IMR-90 (cell line): ENCODE measurements around the gene FARP1.

ENCODE experiments used
- CEBPB ChIP-seq: IDR thresholded peaks from 2 replicates; pipeline ENCODE4 v1.6.1; 2012; ENCODE audit warnings: low read depth, low read length, improper control_type of control experiment
- CHD1 ChIP-seq: IDR thresholded peaks from 2 replicates; pipeline ENCODE4 v1.6.1; 2012; ENCODE audit warnings: low read depth, low read length, improper control_type of control experiment
- CTCF ChIP-seq: conservative IDR thresholded peaks from 2 replicates; pipeline ENCODE4 v1.5.1; 2012; ENCODE audit warnings: mild to moderate bottlenecking, low read depth, low read length, improper control_type of control experiment
- FOS ChIP-seq: fragments of 150-350 bp; IDR thresholded peaks from 2 replicates; pipeline ENCODE4 v1.6.1; 2016; ENCODE audit warnings: low read depth, low read length
- MAFK ChIP-seq: IDR thresholded peaks from 2 replicates; pipeline ENCODE4 v1.6.1; 2012; ENCODE audit warnings: low read depth, low read length, improper control_type of control experiment
- MAZ ChIP-seq: IDR thresholded peaks from 2 replicates; pipeline ENCODE4 v1.6.1; 2012; ENCODE audit warnings: low read depth, mild to moderate bottlenecking, low read length, improper control_type of control experiment, moderate library complexity, borderline replicate concordance
- MXI1 ChIP-seq: IDR thresholded peaks from 2 replicates; pipeline ENCODE4 v1.6.1; 2012; ENCODE audit warnings: low read depth, mild to moderate bottlenecking, low read length, moderate library complexity, borderline replicate concordance
- POLR2A ChIP-seq: IDR thresholded peaks from 2 replicates; pipeline ENCODE4 v1.6.1; 2012; ENCODE audit warnings: mild to moderate bottlenecking, low read depth, low read length
- RAD21 ChIP-seq: IDR thresholded peaks from 2 replicates; pipeline ENCODE4 v1.6.1; 2012; ENCODE audit warnings: low read length, improper control_type of control experiment
- RCOR1 ChIP-seq: IDR thresholded peaks from 2 replicates; pipeline ENCODE4 v1.6.1; 2012; ENCODE audit warnings: mild to moderate bottlenecking, low read length, improper control_type of control experiment; ENCODE audit not compliant: insufficient replicate concordance
- RFX5 ChIP-seq: IDR thresholded peaks from 2 replicates; pipeline ENCODE4 v1.8.0; 2012; ENCODE audit warnings: low read depth, mild to moderate bottlenecking, low read length, moderate library complexity
- SMC3 ChIP-seq: fragments of 150-350 bp; IDR thresholded peaks from 2 replicates; pipeline ENCODE4 v1.6.1; 2016; ENCODE audit warnings: low read depth, mild to moderate bottlenecking, antibody characterized with exemption, low read length, moderate library complexity
- TF ChIP-seq, protein P1 (sequence below): fragments of 150-350 bp; IDR thresholded peaks from 2 replicates; pipeline ENCODE4 v1.6.1; 2017; ENCODE audit warnings: mild to moderate bottlenecking, antibody characterized with exemption, low read length, low read depth

DNA sequence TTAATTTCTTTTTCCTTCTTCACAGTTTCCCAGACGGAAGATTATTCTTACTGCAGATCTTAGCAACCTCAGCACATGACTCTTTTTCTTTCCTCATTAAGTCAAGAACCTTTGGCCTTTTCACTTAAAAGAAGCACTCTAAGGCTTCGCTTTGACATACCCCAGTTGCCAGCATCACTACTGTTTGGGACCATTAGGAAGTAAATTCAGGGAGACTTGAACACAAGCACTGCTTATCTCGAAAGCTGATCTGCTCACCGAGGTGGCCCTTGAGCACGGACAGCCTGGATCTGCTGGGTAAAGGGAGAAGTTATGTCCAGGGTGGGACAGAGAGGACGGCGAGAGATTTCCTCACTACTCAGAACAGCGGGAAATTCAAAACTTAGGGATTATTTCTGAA is 185.6 kb downstream of the FARP1 start:
- TF ChIP-seq CTCF (no peak), RAD21 (no peak), POLR2A (no peak), RFX5 (no peak), SMC3 (no peak), MXI1 (no peak), MAFK (no peak), RCOR1 (no peak), FOS (no peak), CEBPB (no peak), MAZ (no peak), CHD1 (no peak)
- TF ChIP-seq, protein P1, sequence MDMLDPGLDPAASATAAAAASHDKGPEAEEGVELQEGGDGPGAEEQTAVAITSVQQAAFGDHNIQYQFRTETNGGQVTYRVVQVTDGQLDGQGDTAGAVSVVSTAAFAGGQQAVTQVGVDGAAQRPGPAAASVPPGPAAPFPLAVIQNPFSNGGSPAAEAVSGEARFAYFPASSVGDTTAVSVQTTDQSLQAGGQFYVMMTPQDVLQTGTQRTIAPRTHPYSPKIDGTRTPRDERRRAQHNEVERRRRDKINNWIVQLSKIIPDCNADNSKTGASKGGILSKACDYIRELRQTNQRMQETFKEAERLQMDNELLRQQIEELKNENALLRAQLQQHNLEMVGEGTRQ, result no peak
